Skin epidermis (tissue), 12 donors: Measurements from ENCODE around the gene TTBK2.

Experiments used
- H3K27ac ChIP-seq, 21 experiments: fragments of 200-600 bp; sonication (generic) in 11 of 21; one replicate each; pipeline ENCODE4 v1.5.0; 2020; ENCODE audit warnings: mild to moderate bottlenecking in 3 of 21, inconsistent platforms in 2 of 21, moderate library complexity in 2 of 21
- H3K4me3 ChIP-seq, 7 experiments: fragments of 200-600 bp; sonication (generic) in 2 of 7; one replicate each; pipeline ENCODE4 v1.5.0; 2020; ENCODE audit warnings: inconsistent platforms in 2 of 7, mild to moderate bottlenecking in 2 of 7, moderate library complexity in 1 of 7

TTBK2 gene

DNA sequence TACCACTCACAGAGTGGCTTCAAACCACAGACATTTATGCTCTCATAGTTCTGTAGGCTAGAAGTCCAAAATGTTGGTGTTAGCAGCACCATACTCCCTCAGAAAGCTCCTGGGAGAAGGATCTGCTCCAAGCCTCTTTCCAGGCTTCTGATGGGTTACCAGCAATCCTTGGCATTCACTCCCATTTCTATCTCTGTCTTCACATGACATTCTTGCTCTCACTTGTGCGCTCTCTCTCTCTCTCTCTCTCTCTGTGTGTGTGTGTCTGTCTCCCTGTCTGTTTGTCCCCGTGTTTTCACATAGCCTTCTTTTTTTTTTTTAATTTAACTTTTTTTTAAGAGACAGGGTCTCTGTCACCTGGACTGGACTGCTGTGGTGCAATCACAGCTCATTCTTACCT, 209.9 kb downstream of the TTBK2 start:
- H3K4me3 ChIP-seq, result no peak overlapping the region
- H3K27ac ChIP-seq, result no peak overlapping the region

DNA sequence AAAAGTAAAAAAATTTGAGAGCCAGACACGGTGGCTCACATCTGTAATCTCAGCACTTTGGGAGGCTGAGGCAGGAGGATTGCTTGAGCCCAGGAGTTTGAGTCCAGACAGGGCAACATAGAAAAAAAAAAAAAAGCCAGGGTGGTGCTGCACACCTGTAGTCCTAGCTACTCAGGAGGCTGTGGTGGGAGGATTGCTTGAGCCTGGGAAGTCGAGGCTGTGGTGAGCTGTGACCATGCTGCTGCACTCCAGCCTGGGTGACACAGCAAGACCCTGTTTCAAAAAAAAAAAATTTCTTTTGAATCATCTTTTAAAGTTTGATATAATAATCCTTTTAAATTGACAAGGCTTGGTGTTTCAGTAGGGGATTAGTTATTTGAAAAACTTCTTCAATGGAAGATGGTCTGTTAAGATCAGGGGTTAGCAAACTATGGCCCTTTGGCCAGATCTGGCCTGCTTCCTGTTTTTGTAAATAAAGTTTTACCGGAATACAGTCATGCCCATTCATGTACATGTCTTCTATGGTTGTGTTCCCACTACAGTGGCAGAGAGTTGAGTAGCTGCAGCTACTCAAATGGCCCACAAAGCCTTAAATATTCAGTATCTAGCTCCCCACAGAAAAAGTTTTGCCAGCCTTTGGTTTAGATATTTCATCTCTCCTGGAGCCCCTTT, 212.6 kb downstream of the TTBK2 start:
- no peak overlapping the region for H3K4me3 ChIP-seq
- no peak overlapping the region for H3K27ac ChIP-seq

DNA sequence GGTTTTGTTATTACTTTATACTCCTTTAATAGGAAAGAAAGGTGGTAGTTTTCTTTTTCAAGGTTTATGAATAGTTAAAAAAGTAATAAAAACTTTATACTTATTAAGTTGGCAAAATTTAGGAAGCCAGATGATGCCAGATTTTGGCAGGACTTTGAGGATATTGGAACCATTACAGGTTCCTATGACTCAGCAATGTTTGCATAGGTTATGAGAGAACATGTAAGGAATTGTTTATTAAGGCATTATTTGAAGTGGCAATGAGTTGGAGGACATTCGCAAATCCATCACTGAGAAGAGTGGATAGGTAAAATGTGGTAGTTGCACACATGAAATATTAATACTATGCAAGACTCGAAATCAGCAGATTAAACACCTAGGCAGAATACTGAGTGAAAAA, 213.5 kb downstream of the TTBK2 start:
- H3K4me3 ChIP-seq, result no peak overlapping the region

DNA sequence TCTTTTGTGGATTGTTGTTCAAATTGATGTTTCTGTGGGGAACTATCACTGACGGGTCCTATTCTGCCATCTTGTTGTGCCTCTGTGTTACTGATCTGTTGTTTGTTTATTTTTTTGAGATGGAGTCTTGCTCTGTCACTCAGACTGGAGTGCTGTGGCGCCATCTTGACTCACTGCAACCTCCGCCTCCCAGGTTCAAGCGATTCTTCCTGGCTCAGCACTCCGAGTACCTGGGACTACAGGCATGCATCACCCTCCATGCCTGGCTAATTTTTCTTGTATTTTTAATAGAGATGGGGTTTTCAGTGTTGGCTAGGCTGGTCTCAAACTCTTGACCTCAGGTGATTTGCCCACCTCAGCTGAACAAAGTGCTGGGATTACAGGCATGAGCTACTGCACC, 215.2 kb downstream of the TTBK2 start:
- Histone ChIP-seq H3K27ac (no peak overlapping the region), H3K4me3 (no peak overlapping the region)

More for the DNA sequence above, 213.5 kb downstream of the TTBK2 start:
- H3K27ac ChIP-seq, result peak overlapping the region in 1 of 21 experiments; percentile 44

DNA sequence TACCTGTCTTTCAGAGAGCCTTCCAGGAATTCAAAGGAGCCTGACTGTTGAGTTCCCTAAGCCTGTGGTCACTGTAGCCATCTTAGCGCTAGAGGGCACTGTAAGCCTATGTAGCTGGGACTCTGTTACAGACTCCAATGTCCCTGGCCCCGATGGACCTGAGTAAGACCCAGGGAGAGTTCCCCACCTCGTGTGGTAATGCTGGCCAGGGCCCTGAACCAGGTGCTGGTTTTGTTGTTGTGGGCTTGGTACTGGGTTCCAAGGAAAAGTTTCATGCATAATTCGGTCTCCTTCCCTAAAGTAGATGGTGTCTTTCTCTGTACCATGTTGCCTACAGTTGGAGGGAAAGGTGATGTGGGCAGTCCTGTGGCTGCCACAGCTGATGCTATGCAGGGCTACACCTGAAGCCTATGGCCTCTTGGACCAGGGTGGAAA, 216.1 kb downstream of the TTBK2 start:
- Histone ChIP-seq H3K27ac (no peak overlapping the region), H3K4me3 (no peak overlapping the region)

DNA sequence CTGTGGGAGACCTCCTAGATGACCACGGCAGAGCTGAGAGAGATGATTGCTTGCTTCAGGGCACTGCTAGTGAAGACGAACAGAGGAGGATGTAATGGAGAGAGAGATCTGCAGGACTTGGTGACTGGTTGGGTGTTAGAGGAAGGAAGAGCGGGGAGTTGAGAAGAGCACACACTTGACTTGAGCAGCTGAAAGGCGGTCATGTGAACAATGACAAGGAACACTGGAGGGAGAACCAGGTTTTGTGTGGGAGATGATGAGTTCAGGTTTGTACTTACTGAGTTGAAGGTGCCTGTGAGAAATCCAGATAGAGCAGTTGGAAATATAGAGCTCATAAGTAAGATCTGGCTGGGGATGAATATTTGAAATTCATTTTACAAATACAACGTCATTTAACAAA, 224.0 kb downstream of the TTBK2 start:
- no peak overlapping the region for H3K4me3 ChIP-seq
- no peak overlapping the region for H3K27ac ChIP-seq

DNA sequence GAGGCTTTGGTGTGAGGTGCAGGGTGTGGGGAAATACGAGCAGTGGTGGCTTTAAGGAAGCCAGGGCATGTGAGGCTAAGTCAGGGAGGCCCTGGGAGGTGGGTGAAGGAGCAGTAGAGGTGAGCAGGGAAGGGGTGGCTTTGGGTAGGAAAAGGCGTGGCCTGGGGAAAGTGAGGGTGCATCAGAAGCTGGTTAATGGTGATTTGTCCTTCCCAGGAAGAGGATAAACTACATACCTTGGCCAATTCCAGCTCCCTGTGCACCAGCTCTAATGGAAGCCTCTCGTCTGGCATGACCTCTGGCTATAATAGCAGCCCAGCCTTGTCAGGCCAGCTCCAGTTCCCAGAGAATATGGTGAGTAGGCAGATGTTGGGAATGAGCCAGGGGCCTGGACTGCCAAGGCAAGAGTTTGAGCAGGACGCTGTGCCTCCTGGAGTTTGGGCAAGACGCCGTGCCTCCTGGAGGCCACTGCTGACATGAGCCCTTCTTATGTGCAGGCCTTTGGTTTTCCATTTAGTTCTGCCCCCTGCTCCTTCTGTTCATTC, 225.0 kb downstream of the TTBK2 start:
- H3K27ac ChIP-seq, result no peak overlapping the region
- no peak overlapping the region for H3K4me3 ChIP-seq

DNA sequence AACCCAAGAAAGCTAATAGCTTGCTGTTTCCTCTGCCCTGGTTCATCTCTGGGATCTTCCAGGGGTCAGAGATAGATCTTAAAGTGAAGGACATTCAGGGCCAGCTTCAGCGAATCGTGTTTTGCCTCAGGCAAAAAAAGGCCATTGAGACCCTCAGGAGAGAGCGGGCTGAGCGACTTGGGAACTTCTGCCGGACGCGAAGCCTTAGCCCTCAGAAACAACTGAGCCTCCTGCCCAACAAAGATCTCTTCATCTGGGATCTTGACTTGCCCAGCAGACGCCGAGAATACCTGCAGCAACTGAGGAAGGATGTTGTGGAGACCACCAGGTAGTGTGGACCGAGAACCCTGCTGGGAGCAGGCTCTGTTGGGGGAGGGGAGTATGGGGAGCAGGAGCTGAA, 226.2 kb downstream of the TTBK2 start:
- Histone ChIP-seq H3K4me3 (no peak overlapping the region), H3K27ac (no peak overlapping the region)

DNA sequence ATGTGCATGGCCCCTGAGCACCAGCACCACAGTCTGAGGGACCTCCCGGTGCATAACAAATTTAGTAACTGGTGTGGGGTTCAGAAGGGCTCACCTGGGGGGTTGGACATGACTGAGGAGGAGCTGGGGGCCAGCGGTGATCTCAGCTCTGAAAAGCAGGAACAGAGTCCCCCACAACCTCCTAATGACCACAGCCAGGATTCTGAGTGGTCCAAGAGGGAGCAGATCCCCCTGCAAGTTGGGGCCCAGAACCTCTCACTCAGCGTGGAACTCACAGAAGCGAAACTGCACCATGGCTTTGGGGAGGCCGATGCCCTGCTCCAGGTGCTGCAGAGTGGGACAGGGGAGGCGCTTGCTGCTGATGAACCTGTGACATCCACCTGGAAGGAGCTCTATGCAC, 226.6 kb downstream of the TTBK2 start:
- H3K27ac ChIP-seq, result no peak overlapping the region
- H3K4me3 ChIP-seq, result no peak overlapping the region

DNA sequence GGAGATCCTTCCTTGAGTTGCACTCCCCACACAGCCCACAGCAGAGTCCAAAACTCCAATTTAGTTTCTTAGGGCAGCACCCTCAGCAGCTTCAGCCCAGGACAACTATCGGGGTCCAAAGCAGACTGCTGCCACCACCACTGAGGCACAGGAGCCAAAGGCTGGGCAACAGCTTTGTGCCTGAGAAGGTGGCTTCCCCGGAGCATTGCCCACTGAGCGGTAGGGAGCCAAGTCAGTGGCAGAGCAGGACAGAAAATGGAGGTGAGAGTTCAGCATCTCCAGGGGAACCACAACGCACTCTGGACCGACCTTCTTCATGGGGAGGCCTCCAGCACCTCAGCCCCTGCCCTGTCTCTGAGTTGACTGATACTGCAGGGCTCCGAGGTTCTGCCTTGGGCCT, 227.1 kb downstream of the TTBK2 start:
- no peak overlapping the region for H3K4me3 ChIP-seq
- no peak overlapping the region for H3K27ac ChIP-seq

DNA sequence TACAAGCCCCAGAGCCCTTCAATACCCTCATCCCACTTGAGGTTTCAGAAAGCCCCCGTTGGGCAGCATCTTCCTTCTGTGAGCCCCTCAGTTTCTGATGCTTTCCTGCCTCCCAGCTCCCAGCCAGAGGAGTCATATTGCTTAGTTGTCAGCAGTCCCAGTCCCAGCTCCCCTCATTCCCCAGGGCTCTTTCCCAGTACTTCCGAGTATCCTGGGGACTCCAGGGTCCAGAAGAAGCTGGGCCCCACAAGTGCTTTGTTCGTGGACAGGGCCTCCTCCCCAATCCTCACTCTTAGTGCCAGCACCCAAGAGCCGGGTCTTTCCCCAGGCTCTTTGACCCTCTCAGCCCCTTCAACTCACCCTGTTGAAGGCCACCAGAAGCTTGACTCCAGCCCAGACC, 227.6 kb downstream of the TTBK2 start:
- no peak overlapping the region for H3K4me3 ChIP-seq
- H3K27ac ChIP-seq, result no peak overlapping the region

DNA sequence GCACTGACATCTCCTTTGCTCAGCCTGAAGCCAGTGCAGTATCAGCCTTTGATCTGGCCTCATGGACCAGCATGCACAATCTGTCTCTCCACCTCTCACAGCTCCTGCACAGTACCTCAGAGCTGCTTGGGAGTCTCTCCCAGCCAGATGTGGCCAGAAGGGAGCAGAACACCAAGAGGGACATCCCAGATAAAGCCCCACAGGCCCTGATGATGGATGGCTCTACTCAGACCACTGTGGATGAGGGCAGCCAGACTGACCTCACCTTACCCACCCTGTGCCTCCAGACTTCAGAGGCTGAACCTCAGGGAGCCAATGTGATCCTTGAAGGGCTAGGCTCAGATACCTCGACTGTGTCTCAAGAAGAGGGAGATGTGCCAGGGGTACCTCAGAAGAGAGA, 228.0 kb downstream of the TTBK2 start:
- Histone ChIP-seq H3K27ac (no peak overlapping the region), H3K4me3 (no peak overlapping the region)

DNA sequence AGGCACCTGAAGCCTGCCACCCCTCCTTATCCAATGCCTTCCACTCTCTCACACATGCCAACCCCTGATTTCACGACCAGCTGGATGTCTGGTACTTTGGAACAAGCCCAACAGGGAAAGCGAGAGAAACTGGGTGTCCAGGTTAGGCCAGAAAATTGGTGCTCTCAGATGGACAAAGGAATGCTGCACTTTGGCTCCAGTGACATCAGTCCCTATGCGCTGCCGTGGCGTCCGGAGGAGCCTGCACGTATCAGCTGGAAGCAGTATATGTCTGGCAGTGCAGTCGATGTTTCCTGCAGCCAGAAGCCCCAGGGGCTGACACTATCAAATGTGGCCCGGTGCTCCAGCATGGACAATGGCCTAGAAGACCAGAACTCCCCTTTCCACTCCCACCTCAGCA, 228.8 kb downstream of the TTBK2 start:
- Histone ChIP-seq H3K27ac (no peak overlapping the region), H3K4me3 (no peak overlapping the region)

DNA sequence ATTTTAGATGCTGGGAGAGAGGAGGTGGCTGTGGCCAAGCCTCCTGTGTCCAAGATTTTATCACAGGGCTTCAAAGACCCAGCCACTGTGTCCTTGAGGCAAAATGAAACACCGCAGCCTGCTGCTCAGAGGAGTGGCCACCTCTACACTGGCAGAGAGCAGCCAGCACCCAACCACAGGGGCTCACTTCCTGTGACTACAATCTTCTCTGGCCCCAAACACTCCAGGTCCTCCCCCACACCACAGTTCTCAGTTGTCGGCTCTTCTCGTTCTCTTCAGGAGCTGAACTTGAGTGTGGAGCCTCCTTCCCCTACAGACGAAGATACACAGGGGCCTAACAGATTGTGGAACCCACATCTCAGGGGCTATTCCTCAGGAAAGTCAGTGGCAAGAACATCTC, 229.3 kb downstream of the TTBK2 start:
- Histone ChIP-seq H3K27ac (no peak overlapping the region), H3K4me3 (no peak overlapping the region)
